GM18502 (cell line): ENCODE results near the gene FAM186B.

ENCODE experiments used
- ATAC-seq: cut with Tn5 transposase; IDR thresholded peaks from one replicate; pipeline ENCODE4 v1.9.1; 2021; ENCODE audit warnings: mild to moderate bottlenecking; ENCODE audit not compliant: unreplicated experiment, poor library complexity

Gene FAM186B

GRCh38 chr12:49578471-49579112 is 26.8 kb downstream of the FAM186B start:
- ATAC-seq = no peak

- ATAC-seq = no peak
Observed at GRCh38 chr12:49577589-49578315, 27.7 kb downstream of the FAM186B start.

- ATAC-seq = no peak
Observed at GRCh38 chr12:49568442-49569162, 36.8 kb downstream of the FAM186B start.

GRCh38 chr12:49567611-49568441 is 37.6 kb downstream of the FAM186B start, which contains the start of gene MCRS1:
Gene MCRS1 (minus strand): TSS chr12:49568142. CDS start chr12:49566731, 1,411 bp downstream.
- ATAC-seq = peak; percentile 88

GRCh38 chr12:49567302-49567610 is 38.2 kb downstream of the FAM186B start:
- ATAC-seq = peak; percentile 5

GRCh38 chr12:49566361-49566760 is 39.1 kb downstream of the FAM186B start:
- ATAC-seq = no peak

- no peak for ATAC-seq
Observed at GRCh38 chr12:49565406-49566265, 39.8 kb downstream of the FAM186B start.

- ATAC-seq = no peak
Observed at GRCh38 chr12:49564686-49565405, 40.6 kb downstream of the FAM186B start.

GRCh38 chr12:49563951-49564685 is 41.3 kb downstream of the FAM186B start:
- ATAC-seq = no peak

- ATAC-seq = no peak
Observed at GRCh38 chr12:49562831-49563230, 42.6 kb downstream of the FAM186B start.

- ATAC-seq = no peak
Observed at GRCh38 chr12:49562233-49562632, 43.2 kb downstream of the FAM186B start.

- no peak for ATAC-seq
Observed at GRCh38 chr12:49560695-49561094, 44.7 kb downstream of the FAM186B start.

- ATAC-seq = no peak
Observed at GRCh38 chr12:49559011-49559675, 46.3 kb downstream of the FAM186B start.

- no peak for ATAC-seq
Observed at GRCh38 chr12:49558526-49558925, 46.9 kb downstream of the FAM186B start.

GRCh38 chr12:49557917-49558215 is 47.6 kb downstream of the FAM186B start:
- ATAC-seq = no peak

- ATAC-seq = no peak
Observed at GRCh38 chr12:49557187-49557916, 48.1 kb downstream of the FAM186B start.
